Stomach (tissue), 9 donors: ENCODE data around the gene HOXC13. TPM values are rescaled to one million over a fixed set of nuclear protein-coding genes. Genes with fewer than 3 reads are reported as not detected.

Source experiments
- DNase-seq, 2 donors: peaks; one replicate each; pipeline versions ENCODE4 v3.0.0 to v3.0.0-alpha.2; 2013 to 2019
- H3K27ac ChIP-seq, 5 donors: fragments of 200-600 bp in 4 of 5; sonication (generic) in 4 of 5; one replicate each; pipeline ENCODE4 v1.5.1; 2013 to 2019; ENCODE audit warnings: mild to moderate bottlenecking in 1 of 5, moderate library complexity in 1 of 5
- H3K27me3 ChIP-seq, 3 donors: fragments of 200-600 bp; sonication (generic); one replicate each; pipeline ENCODE4 v1.5.1; 2017 to 2019; ENCODE audit warnings: mixed run types in 1 of 3
- H3K36me3 ChIP-seq, 4 donors: fragments of 200-600 bp; sonication (generic); 1 replicate in 3 of 4; 2 replicates in 1 of 4; pipeline ENCODE4 v1.5.1; 2016 to 2019
- H3K4me1 ChIP-seq, 4 donors: fragments of 200-600 bp; sonication (generic); one replicate each; pipeline ENCODE4 v1.5.1; 2016 to 2019
- H3K4me3 ChIP-seq, 4 donors: fragments of 200-600 bp; sonication (generic) in 3 of 4; one replicate each; pipeline ENCODE4 v1.5.1; 2016 to 2019; ENCODE audit warnings: mild to moderate bottlenecking in 1 of 4
- H3K9me3 ChIP-seq, 4 donors: fragments of 200-600 bp; sonication (generic); one replicate each; pipeline ENCODE4 v1.5.1; 2016 to 2019
- CTCF ChIP-seq, 7 experiments: fragments of 450-650 bp in 4 of 7; fragments of 200-600 bp in 3 of 7; sonication (generic) in 3 of 7; IDR thresholded peaks; one replicate each; pipeline ENCODE4 v1.5.1; 2016 to 2019; ENCODE audit warnings: antibody characterized with exemption in 7 of 7, control low read depth in 2 of 7, mild to moderate bottlenecking in 1 of 7
- EP300 ChIP-seq: sonication (generic); formaldehyde crosslinking; IDR thresholded peaks from one replicate; pipeline ENCODE4 v1.6.1; 2017; ENCODE audit warnings: antibody characterized with exemption
- POLR2A ChIP-seq, 4 donors: fragments of 450-650 bp; IDR thresholded peaks; one replicate each; pipeline ENCODE4 v1.6.1; 2016; ENCODE audit warnings: antibody characterized with exemption in 4 of 4, control low read depth in 2 of 4, mild to moderate bottlenecking in 1 of 4, moderate library complexity in 1 of 4
- POLR2AphosphoS5 ChIP-seq, 3 donors: sonication (generic); formaldehyde crosslinking; IDR thresholded peaks; one replicate each; pipeline ENCODE4 v1.6.1; 2016; ENCODE audit warnings: antibody characterized with exemption in 3 of 3
- WGBS, 5 donors: extraction: QIAGEN DNeasy Blood & Tissue Kit in 3 of 5; methylation state at CpG; one replicate each; pipeline versions ENCODE4 v1.1.5 to v1.1.7; 2013 to 2018; 5-methylcytosine and 5-hydroxymethylcytosine counted together
- intact Hi-C: fragments of 100-400 bp; cut with DNase I; formaldehyde crosslinking; loops from one replicate; pipeline ENCODE4 v1.15.1; 2023; ENCODE audit warnings: low total_unique reads
- polyA plus RNA-seq, 3 donors: library from polyadenylated mRNA; stranded (reverse); fragments of 200-250 nt; gene quantifications; one replicate each; pipeline ENCODE4 v1.2.3, GENCODE V29; 2013
- total RNA-seq, 5 donors: library from RNA; depleted of rRNA; stranded (reverse); fragments of >200 nt; gene quantifications; one replicate each; pipeline versions ENCODE4 v1.1.0 to v1.2.3, GENCODE V29; 2014 to 2016
- donor health status: healthy with polysubstance abuse.
- donor health status: Bipolar disorder and iron deficiency.
- donor health status: healthy.

The HOXC13 gene
- total and polyA plus RNA-seq, 8 donors = not detected

GRCh38 chr12:53983568-53983949, 44.9 kb downstream of the HOXC13 start:
- Histone ChIP-seq H3K27ac (no peak overlapping the region), H3K9me3 (peaks cover 0 to 17% (median 1%) of the 10 kb centered on the region in 4 donors), H3K36me3 (no peaks in the 10 kb centered on the region), H3K27me3 (peaks cover 69 to 100% (median 99%) of the 10 kb centered on the region in 3 donors), H3K4me1 (peaks cover 15 to 32% (median 25%) of the 10 kb centered on the region in 4 donors), H3K4me3 (no peak overlapping the region)
- TF ChIP-seq CTCF (IDR thresholded peaks at IDR 0.05) (no peak), EP300 (no peak), POLR2AphosphoS5 (IDR thresholded peaks at IDR 0.05) (no peak), POLR2A (IDR thresholded peaks at IDR 0.05) (no peak)
- intact Hi-C loops = no loop called here
- WGBS, 5 donors = 8 to 13% (median 11%) methylated on average over 17 of the region's 17 CpGs
- no peak for DNase-seq

DNA sequence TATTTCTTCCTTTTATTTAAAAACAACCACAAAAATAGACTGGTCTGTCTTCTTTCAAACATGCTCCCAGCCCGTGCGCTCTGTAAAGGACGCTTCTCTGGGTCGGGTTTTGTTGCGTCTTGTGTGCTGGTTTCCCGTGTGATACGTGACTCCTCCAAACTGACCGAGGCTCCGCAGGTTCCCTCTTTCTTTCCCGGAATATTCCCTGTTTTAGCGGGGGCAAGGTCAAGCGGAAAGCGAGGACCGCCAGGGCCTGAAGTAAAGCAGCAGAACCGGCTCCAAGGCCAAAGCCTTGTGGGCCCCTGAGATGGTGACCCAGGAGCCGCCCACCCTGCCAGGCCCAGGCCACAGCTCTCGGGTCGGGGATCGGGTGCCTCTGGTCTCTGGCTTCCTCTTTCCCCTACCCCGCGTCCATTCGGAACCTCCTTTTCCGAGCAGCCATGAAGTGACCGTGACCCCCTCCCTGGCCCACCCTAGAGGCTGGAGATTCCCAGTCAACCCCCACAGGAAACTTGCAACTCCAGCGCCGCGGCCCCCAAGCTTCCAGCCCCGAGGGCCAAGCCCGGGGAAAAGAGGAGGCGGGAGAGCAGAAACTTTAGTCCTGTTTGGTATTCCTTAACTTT, 45.4 kb downstream of the HOXC13 start:
- Histone ChIP-seq H3K9me3 (peaks cover 0 to 17% (median 1%) of the 10 kb centered on the region in 4 donors), H3K27ac (no peak overlapping the region), H3K36me3 (no peaks in the 10 kb centered on the region), H3K4me3 (no peak overlapping the region), H3K27me3 (peaks cover 69 to 100% (median 99%) of the 10 kb centered on the region in 3 donors), H3K4me1 (peaks cover 15 to 35% (median 26%) of the 10 kb centered on the region in 4 donors)
- TF ChIP-seq POLR2A (IDR thresholded peaks at IDR 0.05) (no peak), POLR2AphosphoS5 (IDR thresholded peaks at IDR 0.05) (no peak), EP300 (no peak), CTCF (IDR thresholded peaks at IDR 0.05) (no peak)
- 4 to 11% (median 6%) methylated on average over 25 to 30 of the region's 30 CpGs for WGBS, 5 donors
- no peak for DNase-seq
- intact Hi-C loops = no loop called here

GRCh38 chr12:53984901-53985691, 46.5 kb downstream of the HOXC13 start, which contains the start of gene HOXC10:
HOXC10 (plus strand) TSS chr12:53985146; CDS start chr12:53985260, 114 bp downstream.
- Histone ChIP-seq H3K9me3 (peaks cover 0 to 17% (median 1%) of the 10 kb centered on the region in 4 donors), H3K4me3 (peak within 1 kb of the TSS in 2 of 4 donors; percentile 24 to 30), H3K4me1 (peaks cover 15 to 42% (median 33%) of the 10 kb centered on the region in 4 donors), H3K27me3 (peaks cover 78 to 100% (median 99%) of the 10 kb centered on the region in 3 donors), H3K27ac (no peak within 1 kb of the TSS), H3K36me3 (no peaks in the 10 kb centered on the region)
- WGBS, 5 donors = 5 to 10% (median 8%) methylated on average over 26 to 55 of the region's 55 CpGs
- TF ChIP-seq POLR2AphosphoS5 (IDR thresholded peaks at IDR 0.05) (no peak), CTCF (IDR thresholded peaks at IDR 0.05) (peak in 4 of 7 experiments; percentile 13 to 43 (median 26)), POLR2A (IDR thresholded peaks at IDR 0.05) (no peak), EP300 (no peak)
- intact Hi-C loops = no loop called here
- peak; percentile 73 to 94 for DNase-seq

DNA sequence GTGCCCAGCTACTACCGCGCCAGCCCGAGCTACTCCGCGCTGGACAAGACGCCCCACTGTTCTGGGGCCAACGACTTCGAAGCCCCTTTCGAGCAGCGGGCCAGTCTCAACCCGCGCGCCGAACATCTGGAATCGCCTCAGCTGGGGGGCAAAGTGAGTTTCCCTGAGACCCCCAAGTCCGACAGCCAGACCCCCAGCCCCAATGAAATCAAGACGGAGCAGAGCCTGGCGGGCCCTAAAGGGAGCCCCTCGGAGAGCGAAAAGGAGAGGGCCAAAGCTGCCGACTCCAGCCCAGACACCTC, 47.0 kb downstream of the HOXC13 start:
- Histone ChIP-seq H3K9me3 (peaks cover 0 to 17% (median 1%) of the 10 kb centered on the region in 4 donors), H3K36me3 (no peaks in the 10 kb centered on the region), H3K27me3 (peaks cover 84 to 100% (median 99%) of the 10 kb centered on the region in 3 donors), H3K4me1 (peaks cover 15 to 42% (median 33%) of the 10 kb centered on the region in 4 donors), H3K4me3 (peak overlapping the region in 2 of 4 donors; percentile 24 to 30), H3K27ac (no peak overlapping the region)
- no peak for DNase-seq
- TF ChIP-seq POLR2AphosphoS5 (IDR thresholded peaks at IDR 0.05) (no peak), CTCF (IDR thresholded peaks at IDR 0.05) (no peak)
- intact Hi-C loops = no loop called here
- WGBS, 5 donors = 6 to 15% (median 11%) methylated on average over 7 to 21 of the region's 21 CpGs
